Osteocyte (in vitro differentiated cells): ENCODE results near the gene ZNF280C. TPM values are rescaled to one million over a fixed set of nuclear protein-coding genes. Genes with fewer than 3 reads are reported as not detected.

Experiments
- DNase-seq: peaks from one replicate; pipeline ENCODE4 v3.0.0; 2021; ENCODE audit warnings: mixed read lengths; ENCODE audit not compliant: unreplicated experiment; ENCODE audit errors: extremely low spot score
- H3K27ac Mint-ChIP-seq: one replicate; pipeline ENCODE4 v1.8.0; 2021; ENCODE audit warnings: mild to moderate bottlenecking, mixed read lengths; ENCODE audit not compliant: unreplicated experiment
- H3K27me3 Mint-ChIP-seq: one replicate; pipeline ENCODE4 v1.8.0; 2021; ENCODE audit warnings: mixed read lengths; ENCODE audit not compliant: unreplicated experiment
- H3K36me3 Mint-ChIP-seq: one replicate; pipeline ENCODE4 v1.8.0; 2021; ENCODE audit warnings: mixed read lengths; ENCODE audit not compliant: unreplicated experiment
- H3K4me1 Mint-ChIP-seq: one replicate; pipeline ENCODE4 v1.8.0; 2021; ENCODE audit warnings: mixed read lengths; ENCODE audit not compliant: unreplicated experiment
- H3K4me3 Mint-ChIP-seq: one replicate; pipeline ENCODE4 v1.8.0; 2021; ENCODE audit warnings: mild to moderate bottlenecking, moderate library complexity, mixed read lengths; ENCODE audit not compliant: unreplicated experiment
- H3K9me3 Mint-ChIP-seq: one replicate; pipeline ENCODE4 v1.8.0; 2021; ENCODE audit warnings: mixed read lengths; ENCODE audit not compliant: unreplicated experiment
- total RNA-seq: library from RNA; stranded (reverse); gene quantifications from 2 replicates; pipeline ENCODE4 v1.2.1, GENCODE V29; 2021
- TF ChIP-seq, protein P1 (sequence below): fragments of 200-600 bp; sonication (generic); IDR thresholded peaks from 2 replicates; pipeline ENCODE4 v1.5.0; 2021; ENCODE audit warnings: antibody characterized with exemption, mild to moderate bottlenecking, moderate library complexity

ZNF280C gene
- total RNA-seq, 1 donor from 2014 or later: 6.3 TPM

GRCh38 chrX:130190801-130191200, 77.9 kb downstream of the ZNF280C start:
- TF ChIP-seq, protein P1, sequence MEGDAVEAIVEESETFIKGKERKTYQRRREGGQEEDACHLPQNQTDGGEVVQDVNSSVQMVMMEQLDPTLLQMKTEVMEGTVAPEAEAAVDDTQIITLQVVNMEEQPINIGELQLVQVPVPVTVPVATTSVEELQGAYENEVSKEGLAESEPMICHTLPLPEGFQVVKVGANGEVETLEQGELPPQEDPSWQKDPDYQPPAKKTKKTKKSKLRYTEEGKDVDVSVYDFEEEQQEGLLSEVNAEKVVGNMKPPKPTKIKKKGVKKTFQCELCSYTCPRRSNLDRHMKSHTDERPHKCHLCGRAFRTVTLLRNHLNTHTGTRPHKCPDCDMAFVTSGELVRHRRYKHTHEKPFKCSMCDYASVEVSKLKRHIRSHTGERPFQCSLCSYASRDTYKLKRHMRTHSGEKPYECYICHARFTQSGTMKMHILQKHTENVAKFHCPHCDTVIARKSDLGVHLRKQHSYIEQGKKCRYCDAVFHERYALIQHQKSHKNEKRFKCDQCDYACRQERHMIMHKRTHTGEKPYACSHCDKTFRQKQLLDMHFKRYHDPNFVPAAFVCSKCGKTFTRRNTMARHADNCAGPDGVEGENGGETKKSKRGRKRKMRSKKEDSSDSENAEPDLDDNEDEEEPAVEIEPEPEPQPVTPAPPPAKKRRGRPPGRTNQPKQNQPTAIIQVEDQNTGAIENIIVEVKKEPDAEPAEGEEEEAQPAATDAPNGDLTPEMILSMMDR: no peak
- H3K9me3 Mint-ChIP-seq: no peaks in the 10 kb centered on the region
- H3K36me3 Mint-ChIP-seq: no peaks in the 10 kb centered on the region
- no peak overlapping the region for H3K4me3 Mint-ChIP-seq
- DNase-seq: no peak
- peaks cover 2% of the 10 kb centered on the region for H3K4me1 Mint-ChIP-seq
- no peak overlapping the region for H3K27ac Mint-ChIP-seq
- no peaks in the 10 kb centered on the region for H3K27me3 Mint-ChIP-seq

DNA sequence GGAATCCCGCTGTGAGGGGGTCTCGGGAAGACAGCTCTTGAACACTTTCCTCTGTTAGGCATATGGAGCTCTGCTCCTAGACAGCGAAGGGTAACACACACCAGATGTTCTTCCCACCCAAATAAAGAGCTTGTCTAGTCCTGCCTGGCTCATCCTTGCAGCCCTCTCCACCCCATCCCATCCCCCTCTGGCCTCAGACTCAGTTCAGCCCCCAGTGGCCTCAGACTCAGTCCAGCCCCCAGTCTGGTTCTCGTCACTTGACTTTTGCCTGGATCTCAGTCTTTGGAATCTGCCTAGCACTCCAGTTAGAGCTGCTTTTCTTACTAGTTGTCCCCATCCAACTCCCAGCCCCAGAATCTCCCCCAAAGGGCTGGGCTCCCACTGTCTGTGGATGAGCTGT, 82.0 kb downstream of the ZNF280C start:
- no peak overlapping the region for H3K27ac Mint-ChIP-seq
- no peak for DNase-seq
- H3K4me3 Mint-ChIP-seq: no peak overlapping the region
- TF ChIP-seq, protein P1: no peak
- H3K27me3 Mint-ChIP-seq: no peaks in the 10 kb centered on the region
- H3K36me3 Mint-ChIP-seq: no peaks in the 10 kb centered on the region
- no peaks in the 10 kb centered on the region for H3K4me1 Mint-ChIP-seq
- no peaks in the 10 kb centered on the region for H3K9me3 Mint-ChIP-seq

DNA sequence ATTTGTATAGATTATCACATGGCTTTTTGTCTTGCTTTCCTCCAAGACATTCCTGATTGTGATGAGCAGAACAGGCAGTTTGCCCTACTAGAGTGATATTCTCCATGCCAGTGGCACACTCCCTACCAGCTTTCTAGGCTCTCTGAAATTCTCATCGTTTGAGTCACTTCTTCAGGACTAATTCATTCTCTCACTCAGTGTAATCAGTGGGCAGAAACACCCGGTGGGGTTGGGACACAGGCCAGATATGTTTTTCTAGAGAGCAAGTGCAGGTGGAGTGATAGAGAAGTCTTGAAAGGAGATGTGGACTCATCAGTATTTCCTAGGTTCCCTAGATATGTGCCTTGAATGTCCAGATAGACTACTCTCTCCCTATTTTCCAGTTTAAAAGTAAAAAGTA, 83.8 kb downstream of the ZNF280C start:
- Mint-ChIP-seq H3K27ac (no peak overlapping the region), H3K36me3 (no peaks in the 10 kb centered on the region), H3K27me3 (no peaks in the 10 kb centered on the region), H3K4me1 (peaks cover under 1% of the 10 kb centered on the region), H3K9me3 (no peaks in the 10 kb centered on the region), H3K4me3 (no peak overlapping the region)
- no peak for DNase-seq
- TF ChIP-seq, protein P1: no peak

- H3K27me3 Mint-ChIP-seq: no peaks in the 10 kb centered on the region
- TF ChIP-seq, protein P1: no peak
- no peaks in the 10 kb centered on the region for H3K9me3 Mint-ChIP-seq
- no peak overlapping the region for H3K27ac Mint-ChIP-seq
- H3K36me3 Mint-ChIP-seq: no peaks in the 10 kb centered on the region
- no peak for DNase-seq
- H3K4me3 Mint-ChIP-seq: no peak overlapping the region
- H3K4me1 Mint-ChIP-seq: peaks cover 6% of the 10 kb centered on the region
Measured at GRCh38 chrX:130184168-130184567, 84.5 kb downstream of the ZNF280C start.

- Mint-ChIP-seq H3K36me3 (no peaks in the 10 kb centered on the region), H3K27ac (no peak overlapping the region), H3K9me3 (peaks cover 6% of the 10 kb centered on the region), H3K4me3 (no peak overlapping the region), H3K27me3 (no peaks in the 10 kb centered on the region), H3K4me1 (peaks cover 7% of the 10 kb centered on the region)
- DNase-seq: no peak
- TF ChIP-seq, protein P1: no peak
Measured at GRCh38 chrX:130179579-130180215, 89.0 kb downstream of the ZNF280C start.
